Hepatic stellate cell (primary cell): ENCODE results near the gene JAG1.
A peak's percentile ranks its signal among the peaks of the same experiment; 100 is the strongest.
"Not testable (repeated sequence)": the region's sequence is repeated elsewhere in the genome, so short reads cannot be mapped to it uniquely, and the experiment has no call there.

ENCODE experiments used
- DNase-seq: peaks from one replicate; pipeline ENCODE4 v3.0.0; 2011; ENCODE audit warnings: low spot score

JAG1 gene

DNA sequence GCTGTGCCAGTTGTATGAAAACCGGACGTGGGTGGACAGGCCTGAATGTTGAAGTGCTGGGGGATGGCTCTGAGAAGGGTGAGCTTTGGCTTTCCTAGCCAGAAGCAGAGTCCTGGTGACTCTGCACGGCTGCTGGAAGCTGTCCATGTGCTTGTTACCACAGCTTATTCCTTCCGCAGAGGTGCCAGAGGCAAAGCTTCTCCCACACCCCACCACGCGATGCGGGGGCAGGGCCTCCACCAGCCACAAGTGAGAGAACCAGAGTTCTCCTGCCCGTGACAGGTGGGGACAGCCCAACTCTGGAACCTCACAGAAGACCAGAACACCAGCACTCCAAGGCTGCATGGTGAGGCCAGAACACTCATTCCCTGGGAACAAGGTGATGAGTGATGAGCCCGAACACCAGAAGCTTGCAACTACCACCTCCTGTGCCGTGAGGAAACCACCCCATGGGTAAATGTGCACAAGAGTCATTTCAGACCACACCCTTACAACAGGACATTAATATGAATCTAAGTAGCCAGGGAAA, 36.7 kb downstream of the JAG1 start:
- peak; percentile 56 for DNase-seq

DNA sequence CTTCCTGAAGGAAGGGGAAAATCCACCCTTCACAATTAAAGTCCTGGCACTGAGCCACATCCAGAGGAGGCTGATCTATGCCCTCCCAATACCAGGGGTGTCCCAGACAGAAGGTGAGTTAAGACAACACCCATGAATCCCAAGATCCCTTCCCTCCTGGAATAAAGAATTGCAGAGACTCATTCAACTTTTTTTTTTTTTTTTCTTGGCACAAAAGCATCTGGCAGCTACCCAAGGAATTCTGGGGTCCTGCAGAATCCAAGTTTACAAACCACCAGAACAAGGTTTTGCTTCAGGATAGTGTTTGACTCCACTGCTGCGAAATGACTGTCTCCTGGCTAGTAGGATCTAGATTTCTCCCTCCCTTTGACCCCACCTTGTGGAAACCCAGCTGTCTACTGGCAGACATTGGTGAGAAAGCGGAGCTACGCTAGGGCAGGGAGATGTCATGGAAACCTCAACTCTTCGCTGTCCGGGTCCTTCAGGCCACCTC, 37.4 kb downstream of the JAG1 start:
- no peak for DNase-seq

DNA sequence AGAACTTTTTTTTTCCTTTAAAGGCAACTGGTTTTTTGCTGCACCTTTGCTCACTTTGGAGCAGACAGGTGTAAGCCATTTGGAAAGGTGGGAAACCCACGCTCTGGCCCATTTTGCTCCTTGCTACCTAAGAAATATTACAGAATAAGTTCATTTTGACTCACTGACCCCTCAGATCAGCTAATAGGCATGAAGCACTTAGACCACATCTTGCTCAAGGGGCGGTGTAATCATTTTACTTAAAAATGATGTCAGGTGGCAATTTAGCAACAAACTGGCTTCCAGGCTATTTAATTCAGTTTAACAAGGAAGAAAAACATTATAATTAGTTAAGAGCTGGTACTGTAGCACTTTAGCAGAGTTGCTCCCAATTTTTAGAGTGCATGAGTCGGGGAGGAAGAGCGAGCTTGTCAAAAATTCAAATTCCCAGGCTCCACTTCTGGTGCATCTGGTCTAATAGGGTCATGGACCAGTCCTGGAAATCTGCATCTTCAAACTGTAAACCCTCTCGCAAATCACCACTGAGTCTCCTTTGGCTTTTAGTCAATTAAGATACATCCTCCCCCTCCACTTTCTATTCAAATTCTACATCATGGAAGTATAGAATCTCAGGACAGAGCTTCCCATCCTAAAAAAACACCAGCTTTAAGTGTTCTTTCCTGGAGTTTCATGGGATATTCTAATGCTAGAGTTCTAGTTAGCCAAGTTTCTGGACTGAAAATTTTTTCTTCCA, 38.2 kb downstream of the JAG1 start:
- DNase-seq = no peak

DNA sequence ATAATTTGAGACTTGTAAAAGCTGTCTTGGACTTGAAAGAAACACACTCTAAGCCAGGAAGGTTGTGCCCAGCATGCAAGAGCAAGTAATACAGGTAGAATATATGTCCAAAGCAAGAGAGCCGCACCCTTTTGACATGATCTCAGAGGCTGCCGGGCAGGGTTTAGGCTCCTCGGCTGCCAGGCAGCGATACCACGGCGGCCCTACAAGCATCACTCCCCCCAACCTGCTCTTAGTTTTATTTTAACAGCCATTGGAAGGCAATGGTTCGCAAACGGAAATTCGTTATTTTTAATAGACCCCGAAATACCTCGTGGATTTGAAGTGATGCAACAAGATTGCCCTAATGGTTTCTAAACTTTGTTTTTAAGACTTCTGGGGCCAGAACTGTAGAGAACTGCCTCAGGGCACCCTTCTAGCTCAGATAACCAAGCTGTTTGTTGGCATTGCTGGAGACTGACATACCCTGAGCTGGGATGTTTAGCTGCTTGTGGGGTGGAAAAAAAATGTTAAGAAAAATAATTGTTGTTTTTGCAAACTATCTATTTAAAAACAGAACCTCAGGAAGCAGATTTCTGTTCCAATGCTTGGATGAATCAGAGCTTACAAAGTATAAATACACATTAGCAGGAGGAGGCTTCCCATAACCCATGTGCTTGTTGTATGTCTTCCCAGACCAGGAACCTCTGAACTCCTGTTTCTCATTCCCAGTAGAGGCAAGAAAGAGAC, 39.0 kb downstream of the JAG1 start:
- DNase-seq = peak; percentile 66

DNA sequence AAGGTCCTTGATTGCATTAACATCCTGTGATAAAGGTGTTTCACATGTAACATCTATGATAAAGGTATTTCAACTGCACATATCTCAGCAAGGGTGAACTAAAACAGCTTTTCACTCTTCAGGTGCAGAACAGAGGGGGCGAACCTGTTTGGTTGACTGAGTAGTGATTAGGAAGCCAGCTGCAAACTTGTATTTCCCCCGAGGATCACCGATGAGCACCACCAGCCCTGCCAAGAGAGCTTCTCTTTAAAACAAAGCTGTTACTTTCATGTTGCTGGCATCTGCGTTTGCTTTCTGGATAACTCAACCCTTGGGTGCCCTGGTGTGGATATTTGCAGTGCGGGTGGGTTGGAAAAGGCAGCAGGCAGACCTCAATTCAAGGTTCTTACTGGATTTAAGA, 39.6 kb downstream of the JAG1 start:
- DNase-seq = no peak

DNA sequence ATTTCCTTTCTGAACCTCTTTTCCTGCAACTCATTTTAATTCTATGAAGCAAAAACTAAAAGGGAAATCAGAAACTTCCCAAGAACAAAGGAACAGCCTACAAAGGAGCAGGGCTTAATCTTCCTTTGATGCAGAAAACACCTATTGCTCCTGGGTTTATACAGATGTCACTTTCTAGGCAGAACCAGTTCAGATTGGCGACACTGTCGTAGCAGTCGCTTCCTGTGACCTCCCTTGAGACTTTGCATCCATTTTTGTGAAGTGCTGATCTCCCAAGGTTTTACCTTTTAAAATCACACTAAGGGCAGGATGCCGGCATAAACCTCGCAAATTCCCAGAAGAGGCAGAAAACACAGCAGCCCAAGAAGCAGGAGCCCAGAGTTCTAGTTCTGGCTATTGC, 40.1 kb downstream of the JAG1 start:
- DNase-seq = no peak

DNA sequence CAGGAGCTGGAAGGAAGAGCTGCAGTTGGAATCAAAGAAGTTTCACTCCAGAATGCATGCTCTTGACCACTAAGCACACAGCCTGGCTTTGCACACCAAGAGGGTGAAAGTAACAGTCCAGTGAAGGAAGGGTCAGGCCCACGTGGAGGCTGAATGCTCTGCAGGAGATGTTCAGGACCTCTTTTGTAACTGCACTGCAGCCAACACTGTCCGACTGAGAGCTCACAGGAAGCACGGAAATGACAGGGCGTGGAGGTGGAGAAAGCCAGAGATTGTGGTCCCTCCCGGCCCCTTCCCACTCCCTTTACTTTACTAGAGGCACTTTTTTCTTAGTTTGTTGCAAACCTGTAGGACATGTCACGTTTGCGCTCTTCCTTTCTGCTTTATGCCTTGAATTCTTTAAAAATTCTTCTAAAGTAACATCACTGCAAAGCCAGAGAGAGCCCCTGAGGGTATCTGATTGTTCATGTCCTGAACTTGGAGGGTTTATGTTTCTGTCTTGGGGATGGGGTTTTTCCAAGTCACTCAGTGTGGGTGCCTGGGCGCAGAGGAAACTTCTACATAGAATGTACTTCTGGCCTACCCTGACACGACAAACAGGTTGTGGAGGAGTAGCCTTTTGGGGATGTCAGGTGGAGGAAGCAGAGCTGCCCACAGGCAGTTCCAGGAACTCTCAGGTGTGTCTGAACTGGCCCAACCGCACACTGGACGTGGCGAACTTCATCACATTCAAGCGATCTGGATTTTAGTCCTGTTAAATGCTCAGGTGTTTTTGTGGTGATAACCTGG, 40.9 kb downstream of the JAG1 start:
- no peak for DNase-seq

DNA sequence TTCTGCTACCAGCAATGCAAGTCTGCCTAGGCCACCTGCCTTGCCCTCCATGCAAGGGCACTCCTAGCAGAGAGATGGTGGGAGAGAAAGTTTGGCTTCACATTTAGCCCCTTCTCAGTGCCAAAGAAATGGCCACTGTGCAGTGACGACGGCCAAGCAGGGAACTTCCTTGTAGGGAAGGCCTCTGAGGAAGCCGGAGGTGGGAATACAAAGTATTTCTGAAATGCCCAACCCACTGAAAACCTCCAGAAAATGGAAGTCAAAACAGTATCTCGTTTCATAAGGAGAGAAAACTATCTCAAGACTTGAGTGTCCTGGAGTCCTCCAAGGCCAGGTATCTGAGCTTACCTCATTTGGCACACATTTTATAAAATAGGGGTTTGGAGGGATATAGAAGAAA, 42.7 kb downstream of the JAG1 start:
- no peak for DNase-seq

DNA sequence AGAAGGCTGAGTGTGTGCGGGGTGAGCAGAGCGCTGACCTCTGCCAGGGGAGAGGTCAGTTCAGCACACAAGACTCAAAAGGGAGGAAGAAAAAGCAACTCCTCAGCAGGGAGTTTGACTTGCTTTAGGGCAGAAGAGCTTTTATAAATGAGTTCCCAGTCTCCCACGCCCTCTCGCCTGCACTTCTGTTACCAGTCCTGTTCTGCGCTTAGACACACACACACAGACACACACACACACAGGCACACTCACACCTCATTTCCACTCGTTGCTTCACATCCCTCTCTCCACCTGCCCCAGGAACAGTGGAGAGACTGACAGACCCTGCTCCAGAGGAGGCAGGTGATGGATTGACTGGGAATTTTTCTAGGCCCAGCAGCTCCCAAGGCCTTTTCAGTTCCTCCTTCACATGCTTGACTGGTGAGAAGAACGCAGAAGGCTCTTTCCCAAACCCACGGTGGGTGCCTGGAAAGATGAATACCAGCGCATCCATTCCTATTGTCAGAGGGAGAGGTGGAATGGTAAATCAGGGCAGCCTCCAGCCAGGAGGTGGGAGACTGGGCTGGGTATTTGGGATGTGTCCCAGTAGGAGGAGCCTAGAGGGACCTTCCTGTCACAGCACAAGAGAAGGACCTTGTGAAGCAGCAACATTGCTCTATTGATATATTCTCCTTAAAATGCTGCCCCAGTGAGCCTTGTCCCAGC, 43.7 kb downstream of the JAG1 start:
- DNase-seq = no peak

DNA sequence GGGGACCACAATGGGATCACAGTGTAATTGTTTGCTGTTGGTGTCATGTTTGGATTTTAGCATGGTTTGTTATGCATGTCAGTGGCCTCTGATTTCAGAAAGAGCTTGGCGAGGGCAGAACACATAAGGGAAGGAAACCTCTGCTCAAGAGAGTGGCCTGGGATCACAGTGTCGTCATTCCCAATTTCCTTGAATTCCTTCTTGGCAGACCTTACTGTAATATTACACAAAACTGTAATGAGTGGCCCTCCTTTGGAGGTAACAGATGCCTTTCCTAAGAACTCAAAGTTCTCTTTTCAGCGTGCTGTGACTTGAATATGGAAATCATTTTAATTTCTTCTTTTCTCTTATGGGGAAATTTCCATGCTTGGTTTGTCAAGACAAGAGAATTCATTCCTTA, 46.9 kb downstream of the JAG1 start:
- DNase-seq = no peak

DNA sequence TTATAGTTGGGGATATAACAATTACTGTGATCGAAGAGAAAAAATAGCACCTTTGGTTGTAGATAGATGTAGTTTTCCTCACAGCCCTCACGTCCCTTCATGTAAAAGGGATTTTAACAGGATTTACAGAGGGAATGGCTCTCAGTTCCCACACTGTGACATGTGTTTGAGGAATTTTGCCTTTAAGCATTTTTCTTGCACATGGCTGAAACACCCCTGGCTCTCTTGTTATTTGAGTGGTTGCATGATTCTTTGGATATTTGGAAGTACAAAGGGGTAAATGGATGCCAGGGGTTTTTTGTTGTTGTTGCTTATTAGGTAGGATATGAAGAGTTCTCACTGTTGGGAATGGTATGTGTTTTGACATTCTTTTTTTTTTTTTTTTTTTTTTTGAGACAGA, 48.2 kb downstream of the JAG1 start:
- DNase-seq = no peak

DNA sequence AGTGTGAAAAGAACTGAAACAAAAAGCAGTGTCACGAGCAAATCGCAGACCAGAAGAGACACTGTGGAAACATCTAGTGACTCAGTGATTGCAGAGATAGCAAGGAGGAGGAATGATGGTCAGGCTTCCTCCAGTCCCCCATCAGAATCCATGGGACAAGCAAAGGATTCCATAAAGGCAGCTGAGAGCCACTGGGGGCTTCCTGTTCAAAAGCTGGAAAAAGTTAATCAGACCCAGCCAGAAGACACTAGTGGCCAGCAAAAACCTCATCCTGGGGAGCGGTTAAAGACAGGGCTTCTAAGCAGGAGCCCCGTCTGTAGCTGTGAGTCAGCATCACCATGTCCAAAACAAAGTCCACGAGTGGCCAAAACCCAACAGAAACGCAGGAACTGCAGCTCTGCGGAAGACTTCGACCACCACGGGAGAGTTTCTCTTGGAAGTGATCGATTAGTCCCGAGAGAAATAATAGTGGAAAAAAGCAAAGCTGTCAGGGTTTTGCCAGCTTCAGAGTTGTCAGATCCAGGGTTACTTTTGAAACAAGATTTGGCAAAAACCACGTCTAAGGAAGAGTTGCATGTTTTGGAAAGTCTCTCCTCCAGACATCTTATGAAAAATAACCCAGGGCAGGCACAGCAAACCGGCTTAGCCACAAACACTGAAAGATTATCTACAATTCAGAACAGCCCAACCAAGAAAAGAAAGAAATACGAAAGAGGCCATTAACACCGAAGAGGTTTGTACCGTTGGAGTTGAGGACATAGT, 51.0 kb downstream of the JAG1 start:
- DNase-seq = peak; percentile 79

DNA sequence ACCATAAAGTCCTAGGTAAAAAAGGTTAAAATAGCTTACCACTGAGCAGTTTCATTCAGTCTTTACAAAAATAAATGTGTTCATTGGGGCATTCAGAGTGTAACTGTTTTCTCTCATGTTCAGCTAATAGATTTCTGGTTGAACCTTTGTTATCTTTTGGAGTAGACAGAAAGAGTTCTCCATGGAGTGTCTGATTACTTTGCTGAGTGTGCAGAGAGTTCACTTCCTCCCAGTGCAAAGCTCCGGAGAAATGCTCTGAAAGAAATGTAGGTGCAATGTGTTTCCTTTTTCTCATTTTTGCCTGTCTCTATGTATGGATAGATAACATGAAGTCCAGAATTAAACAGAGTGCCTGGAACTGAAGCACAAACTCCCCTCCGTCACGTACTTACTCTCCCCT, 52.6 kb downstream of the JAG1 start:
- no peak for DNase-seq

DNA sequence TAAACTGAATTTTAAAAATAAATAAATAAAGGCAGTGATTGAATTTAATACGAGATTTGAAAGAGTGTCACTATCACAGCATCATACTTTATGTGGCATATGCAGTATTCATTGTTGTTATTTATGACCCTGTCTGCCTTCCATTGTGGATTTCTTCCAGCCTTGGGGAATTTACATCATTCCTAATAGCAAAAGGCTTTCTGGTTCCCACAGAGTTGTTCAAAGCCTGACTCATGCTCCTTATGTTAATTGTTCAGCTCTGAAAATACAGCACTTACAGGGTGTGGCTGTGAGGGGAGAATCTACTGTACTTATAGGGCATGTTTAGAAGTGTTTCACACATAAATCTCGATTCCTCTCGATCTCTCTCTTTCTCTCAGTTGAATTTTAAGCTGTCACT, 54.4 kb downstream of the JAG1 start:
- peak; percentile 70 for DNase-seq

DNA sequence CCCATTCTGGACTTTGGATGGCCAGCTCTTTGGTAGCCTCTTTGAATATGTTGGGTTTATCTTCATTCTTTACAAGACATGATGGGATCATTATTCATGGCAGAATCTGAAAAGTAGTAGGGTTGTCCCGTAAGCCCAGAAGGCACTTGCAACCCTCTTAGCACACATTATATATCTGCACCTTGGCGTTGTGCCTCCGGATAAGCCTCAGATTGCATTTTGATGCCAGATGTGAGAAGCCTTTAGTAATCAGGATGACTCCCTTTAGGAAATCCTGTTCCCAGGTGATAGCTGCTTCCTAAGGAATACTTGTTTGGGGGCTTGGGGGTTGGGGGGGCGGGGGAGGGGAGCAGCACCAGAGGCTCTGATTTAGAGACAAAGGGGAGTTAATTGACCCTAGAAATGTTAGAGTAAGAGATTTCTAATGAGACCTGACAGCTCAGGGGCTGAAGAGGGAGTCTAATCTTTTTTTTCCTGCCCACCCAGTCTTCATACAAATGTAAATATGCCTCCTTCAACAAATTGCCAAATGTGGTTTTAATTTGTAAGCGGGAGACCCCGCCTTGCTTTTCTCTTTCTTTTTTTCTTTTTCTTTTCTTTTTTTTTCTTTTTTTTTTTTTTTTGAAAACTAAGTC, 55.1 kb downstream of the JAG1 start:
- DNase-seq = no peak

DNA sequence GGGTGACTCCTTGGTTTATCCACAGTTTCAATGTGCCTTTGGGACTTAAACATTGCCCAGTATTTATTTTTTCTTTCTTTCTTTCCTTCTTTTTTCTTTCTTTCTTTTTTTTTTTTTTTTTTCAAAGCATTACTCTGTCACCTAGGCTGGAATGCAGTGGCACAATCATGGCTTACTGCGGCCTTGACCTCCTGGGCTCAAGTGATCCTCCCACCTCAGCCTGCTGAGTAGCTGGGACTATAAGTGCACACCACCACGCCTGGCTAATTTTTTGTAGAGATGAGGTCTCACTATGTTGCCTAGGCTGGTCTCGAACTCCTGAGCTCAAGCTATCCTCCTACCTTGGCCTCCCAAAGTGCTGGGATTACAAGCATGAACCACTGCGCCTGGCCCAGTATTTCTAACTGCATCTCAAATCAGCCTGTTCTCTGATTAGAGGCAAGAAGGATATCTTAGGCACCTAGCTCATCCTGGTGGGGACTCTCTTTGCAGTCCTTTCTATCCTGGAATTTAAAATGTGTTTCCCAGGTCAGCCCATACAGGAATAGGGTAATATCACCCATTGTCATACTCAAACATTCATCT, 56.2 kb downstream of the JAG1 start:
- not testable (repeated sequence) for DNase-seq

DNA sequence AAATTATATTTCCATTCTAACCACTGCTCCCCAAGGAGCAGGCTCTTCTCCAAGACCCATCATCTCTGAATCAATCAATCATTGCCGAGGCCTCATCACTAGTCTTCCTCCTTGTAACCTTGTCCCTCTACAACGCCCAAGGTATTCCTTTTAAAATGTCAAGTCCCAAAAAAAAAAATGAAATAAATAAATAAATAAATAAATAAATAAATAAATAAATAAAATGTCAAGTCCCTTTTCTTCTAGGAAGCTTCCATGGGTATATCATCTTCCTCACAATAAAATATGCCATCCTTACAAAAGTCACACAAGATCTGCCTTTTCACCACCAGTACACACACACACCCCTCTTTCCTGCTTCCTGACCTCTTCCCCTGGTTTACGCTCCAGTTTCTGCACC, 57.6 kb downstream of the JAG1 start:
- no peak for DNase-seq

DNA sequence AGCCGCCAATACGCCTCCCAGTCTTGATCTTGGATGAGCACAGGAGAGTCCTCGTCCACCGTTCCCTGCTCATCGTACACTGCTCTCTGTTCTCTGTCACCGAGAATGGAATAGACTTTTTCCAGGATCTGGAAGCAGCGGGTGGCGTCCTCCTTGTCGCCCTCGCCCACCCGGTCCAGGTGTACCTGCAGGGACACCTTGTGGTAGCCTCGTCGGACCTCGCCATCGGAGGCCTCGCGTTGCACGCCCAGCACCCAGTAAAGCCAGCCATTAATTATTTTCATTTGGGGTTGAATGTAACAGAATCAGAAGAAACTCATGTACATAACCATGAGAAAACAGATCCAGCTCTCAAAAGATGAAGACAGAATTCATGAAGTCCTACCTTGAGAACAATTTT, 59.9 kb downstream of the JAG1 start:
- no peak for DNase-seq

DNA sequence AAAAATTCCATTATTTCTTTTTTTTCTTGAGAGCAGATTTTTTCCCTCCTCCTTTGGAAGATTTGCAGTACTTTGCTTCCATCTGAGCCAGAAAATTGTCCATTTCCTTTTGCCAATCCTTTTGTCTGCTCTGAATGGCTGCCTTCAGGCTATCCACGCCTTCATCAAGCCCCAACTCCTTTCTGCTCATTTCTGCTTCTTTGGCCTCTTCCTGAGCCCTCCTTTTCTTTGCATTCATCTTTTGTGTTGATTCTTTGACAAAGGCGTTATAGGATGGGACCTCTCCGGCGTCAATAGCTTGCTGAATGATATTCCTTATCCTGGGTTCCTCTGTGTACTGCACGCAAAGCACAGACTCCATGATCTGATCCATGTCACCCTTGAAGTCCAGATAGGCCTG, 60.4 kb downstream of the JAG1 start:
- not testable (repeated sequence) for DNase-seq

DNA sequence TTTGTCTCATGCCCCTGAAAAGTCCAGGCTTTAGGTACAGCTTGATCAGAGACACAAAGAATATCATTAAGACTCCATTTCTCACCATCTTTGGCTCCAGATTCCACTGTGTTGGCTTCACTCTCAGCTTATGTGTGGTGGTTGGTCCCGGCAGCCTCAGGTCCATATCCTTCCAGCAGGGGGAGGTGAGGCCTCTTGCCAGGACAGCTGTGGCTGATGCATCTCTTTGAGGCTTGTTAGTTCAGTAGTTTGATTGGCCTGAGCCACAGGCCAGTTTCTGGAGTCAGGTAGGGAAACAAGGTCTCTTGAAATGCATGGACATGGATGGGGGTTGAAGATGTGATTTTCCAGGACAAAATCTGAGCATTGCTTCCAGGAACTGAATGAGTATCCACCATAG, 62.4 kb downstream of the JAG1 start:
- DNase-seq = no peak
